GM18526 (cell line): Measurements from ENCODE around the gene FRAS1.

Experiments used
- POLR2A ChIP-seq: IDR thresholded peaks from 3 replicates; pipeline ENCODE4 v1.6.1; 2011; ENCODE audit not compliant: insufficient read length; ENCODE audit errors: extremely low read depth

Gene FRAS1

GRCh38 chr4:78078101-78078500 is 21.0 kb downstream of the FRAS1 start:
- TF ChIP-seq POLR2A = no peak

DNA sequence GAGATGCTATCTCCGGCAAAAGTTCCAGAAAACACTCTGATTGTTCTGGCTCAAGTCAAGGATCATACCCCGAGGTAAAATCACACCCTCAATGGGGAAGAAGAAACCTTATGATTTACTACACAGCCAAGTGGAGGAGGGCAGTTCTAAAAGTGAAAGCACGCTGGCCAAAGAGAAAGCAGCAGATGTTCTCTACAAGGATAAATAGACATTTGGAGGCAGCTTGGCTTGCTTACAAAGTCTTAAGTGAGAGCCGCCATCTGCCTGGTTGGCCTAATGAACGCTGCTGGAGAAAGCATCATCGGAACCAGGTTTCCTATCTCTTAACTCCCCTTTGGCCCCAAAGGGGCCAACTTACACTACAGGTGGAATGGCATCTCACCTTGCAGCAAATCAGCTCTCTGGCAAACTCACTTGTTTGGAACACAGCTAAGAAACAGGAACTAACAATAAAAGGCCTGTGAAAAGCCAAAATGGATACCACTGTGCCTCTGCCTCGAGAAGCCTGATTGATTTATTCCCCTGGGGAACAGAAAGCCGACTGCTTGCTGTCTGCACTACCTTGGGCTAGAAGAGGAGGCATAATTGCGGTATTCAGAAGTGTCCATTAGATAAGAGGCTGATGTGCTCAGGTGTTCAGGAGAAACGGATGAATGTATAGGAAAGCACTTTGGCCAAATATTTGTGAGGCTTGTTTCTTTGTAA is 22.8 kb downstream of the FRAS1 start:
- TF ChIP-seq POLR2A = no peak

- no peak for TF ChIP-seq POLR2A
These were observed 24.4 kb downstream of the FRAS1 start for GRCh38 chr4:78081541-78081940.

DNA sequence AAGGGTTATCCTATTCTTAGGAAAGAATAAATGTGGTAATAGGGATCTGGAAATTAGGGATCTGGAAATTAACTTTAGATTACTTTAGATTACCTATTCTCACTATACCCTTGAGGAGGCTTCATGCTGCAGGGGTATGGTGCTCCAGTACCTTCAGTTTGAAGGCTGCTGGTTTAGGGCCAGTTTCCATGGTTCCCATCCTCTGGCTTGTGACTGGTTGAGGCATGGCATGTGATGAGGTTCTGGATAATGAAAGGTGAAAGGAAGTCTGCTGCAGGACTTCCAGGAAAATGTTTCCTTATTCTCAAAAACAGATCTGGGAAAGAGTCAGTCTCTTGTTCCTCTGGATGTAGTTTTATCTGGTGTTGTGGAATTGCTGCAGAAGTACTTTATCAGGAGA is 25.9 kb downstream of the FRAS1 start:
- TF ChIP-seq POLR2A = no peak

DNA sequence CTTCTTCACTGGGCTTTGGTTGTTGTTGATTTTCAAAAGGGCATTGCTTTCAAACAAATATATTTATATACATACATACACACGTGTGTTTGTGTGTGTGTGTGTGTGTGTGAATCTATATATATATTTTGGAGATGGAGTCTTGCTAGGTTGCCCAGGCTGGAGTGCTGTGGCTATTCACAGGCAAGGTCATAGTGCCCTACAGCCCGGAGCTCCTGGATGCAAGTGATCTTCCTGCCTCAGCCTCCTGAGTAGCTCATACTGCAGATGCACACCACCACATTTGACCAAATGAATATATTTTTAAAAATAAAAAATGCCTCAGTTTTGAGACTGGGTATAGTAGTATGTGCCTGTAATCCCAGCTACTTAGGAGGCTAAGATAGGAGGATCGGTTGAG is 34.4 kb downstream of the FRAS1 start:
- TF ChIP-seq POLR2A = no peak

- no peak for TF ChIP-seq POLR2A
These were observed 35.7 kb downstream of the FRAS1 start for GRCh38 chr4:78092850-78093249.

DNA sequence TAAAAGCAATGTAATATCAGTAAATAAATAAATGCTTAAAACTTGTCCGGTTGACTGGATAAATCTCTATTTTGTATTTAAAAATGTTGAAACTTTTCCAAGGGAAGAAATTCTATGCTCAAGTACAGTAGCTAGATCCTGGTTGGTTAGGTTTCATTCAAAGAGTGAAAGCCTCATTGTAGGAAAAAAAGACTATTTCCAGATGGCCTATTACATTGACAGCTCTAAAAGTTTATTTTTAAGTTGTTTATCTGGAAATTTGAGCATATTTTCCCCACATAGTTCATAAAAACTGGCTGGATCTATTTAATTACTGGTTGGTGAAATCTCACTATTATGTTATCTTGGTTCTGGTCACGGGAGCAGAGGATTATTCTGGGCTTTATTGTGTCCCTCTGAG is 38.0 kb downstream of the FRAS1 start:
- TF ChIP-seq POLR2A = no peak

GRCh38 chr4:78099058-78099457 is 41.9 kb downstream of the FRAS1 start:
- TF ChIP-seq POLR2A = no peak

DNA sequence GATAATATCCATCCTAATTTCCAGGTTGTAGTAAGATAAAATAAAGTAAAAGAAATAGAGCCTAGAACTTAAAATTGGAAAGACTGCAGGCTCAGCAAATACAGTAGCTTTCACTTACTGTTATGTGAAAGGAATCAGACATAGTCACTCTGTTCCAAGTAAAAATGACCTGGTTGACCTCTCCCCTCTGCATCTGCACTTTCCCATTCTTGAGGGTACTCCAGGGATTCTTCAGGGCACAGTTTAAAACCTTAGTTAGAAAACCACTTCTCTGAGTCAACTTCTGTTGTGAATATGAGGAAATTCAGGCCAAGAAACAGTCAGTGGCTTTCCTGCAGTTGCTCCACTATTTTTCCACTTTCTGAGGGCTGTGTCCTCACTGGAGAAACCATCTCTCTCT is 42.9 kb downstream of the FRAS1 start:
- no peak for TF ChIP-seq POLR2A

DNA sequence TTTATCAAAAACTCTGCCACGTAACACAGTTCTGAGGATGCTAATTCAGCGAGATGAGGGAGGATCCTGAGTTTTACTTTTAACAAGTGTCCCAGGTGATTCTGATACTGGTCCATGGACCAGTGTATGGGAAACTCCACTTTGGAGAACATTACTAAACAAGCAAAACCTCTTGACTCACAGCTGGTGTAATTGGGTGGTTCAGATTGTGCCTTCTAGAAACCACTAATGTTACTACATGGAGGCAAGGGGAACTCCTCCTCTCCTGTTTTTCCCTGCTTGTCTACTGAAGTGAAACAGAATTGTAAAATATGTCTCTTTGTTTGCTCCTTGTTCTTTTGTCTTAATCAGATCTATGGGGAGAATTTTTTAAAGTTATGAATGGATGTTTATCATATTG is 62.6 kb downstream of the FRAS1 start:
- TF ChIP-seq POLR2A = no peak

DNA sequence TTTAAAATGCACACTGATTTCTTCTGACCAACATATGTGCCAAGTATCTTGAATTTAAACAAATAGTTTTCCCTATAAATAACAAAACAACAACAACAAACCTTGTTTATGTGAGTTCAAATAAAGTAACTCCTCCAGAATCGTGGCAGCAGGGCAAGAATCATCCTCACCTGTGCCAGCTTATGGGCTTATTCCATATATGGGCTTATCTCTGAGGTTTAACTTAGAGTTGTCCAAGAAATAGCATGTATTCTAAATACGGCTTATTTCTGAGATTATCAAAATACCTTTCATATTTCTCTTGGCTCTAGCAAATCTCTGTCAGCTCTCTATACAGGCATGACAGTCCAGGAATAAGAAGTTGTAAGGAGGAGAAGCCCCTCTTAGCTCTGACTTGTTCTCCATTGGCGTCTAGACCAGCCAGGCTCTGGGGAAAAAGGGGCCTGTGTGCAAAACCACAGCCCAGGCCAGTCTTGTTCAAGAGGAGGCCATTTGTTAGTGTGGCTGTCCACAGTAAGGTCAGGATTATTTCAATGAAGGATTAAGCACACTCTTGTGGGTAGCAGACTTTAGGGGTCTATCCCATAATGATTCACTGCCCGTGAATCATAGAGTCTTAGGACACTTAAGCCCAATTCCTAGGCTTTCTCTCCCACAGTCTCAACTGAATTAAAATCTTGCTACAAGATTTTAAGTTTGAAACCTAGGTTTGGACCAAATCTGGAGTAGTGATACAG is 63.2 kb downstream of the FRAS1 start:
- TF ChIP-seq POLR2A = no peak

DNA sequence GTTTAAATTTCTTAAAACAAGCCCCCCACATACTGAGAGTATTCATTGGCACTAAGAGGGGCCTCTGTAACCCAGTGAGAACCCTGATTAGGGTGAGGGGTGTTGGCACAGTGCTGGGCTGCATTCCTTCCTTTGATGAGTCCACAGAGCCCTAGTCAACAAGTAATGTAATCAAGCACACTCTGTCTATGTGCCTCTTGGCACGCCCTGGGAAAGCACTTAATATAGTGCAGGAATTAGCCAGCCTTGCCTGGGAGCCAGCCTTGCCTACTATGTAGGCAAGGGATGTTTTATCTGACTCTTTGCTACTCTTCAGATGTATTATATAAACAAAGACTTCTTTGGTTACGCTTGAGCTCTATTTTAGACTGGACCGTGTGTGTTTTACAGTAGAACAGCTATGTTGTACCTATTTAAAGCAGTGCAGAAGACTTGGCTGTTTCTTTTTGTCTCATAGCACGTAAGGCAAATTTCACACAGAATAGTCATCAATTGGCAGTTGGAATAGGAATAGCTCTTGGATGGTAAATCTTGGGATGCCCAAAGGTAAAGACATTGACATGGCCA is 64.3 kb downstream of the FRAS1 start:
- TF ChIP-seq POLR2A = no peak

DNA sequence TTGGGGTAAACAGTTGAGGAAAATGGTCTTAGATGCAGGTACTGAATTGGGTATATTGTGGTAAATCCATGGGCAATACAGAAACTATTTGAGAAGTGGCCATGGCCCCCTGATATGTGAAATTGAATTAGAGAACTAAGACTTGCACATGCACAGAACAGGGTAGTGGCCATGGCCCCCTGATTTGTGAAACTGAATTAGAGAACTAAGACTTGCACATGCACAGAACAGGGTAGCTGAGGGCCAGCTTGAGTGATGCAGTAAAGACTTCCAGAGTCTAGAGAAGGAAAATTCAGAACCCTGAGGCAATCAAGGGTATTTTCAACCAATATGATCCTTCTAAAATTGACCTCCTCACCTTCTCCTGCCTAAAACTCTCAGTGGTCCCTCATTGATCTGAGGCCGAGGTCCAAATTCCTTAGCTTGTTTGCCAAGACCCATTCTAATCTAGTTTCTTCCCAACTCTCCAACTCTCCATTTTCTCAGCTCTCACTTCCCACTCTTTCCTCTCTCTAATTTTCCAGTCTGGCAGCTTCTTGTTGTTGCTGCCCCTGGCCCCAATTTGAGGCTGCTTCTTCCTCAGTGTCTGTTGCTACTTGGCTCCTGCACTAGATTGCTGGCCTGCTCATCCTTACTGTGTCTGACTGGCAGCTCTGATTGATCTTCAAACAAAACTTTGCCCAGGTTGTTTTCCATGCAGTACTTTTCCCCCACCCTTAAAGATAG is 72.4 kb downstream of the FRAS1 start:
- TF ChIP-seq POLR2A = no peak

- TF ChIP-seq POLR2A = no peak
These were observed 74.3 kb downstream of the FRAS1 start for GRCh38 chr4:78131403-78131802.

- no peak for TF ChIP-seq POLR2A
These were observed 79.3 kb downstream of the FRAS1 start for GRCh38 chr4:78136109-78137081.

- TF ChIP-seq POLR2A = no peak
These were observed 80.4 kb downstream of the FRAS1 start for GRCh38 chr4:78137532-78137931.
